Activated T-cell treated with anti-CD3 and anti-CD28 coated beads, Interleukin-2, amount 50 U/mL, for 72 hours (primary cell): Measurements from ENCODE around the gene MANBA. TPM values are rescaled to one million over a fixed set of nuclear protein-coding genes. Genes with fewer than 3 reads are reported as not detected.
"Not testable (repeated sequence)": the region's sequence is repeated elsewhere in the genome, so short reads cannot be mapped to it uniquely, and the experiment has no call there.

ENCODE experiments used
- ATAC-seq, 2 donors: fragments of 150-1000 bp; cut with Tn5 transposase; replicated peaks in 1 of 2; 2 replicates each; pipeline ENCODE4 v1.10.0; 2021; ENCODE audit warnings: moderate library complexity in 2 of 2, mild to moderate bottlenecking in 1 of 2
- DNase-seq, 2 donors: peaks; one replicate each; pipeline ENCODE4 v3.0.0; 2021 to 2022; ENCODE audit warnings: mixed read lengths in 1 of 2
- H3K27ac Mint-ChIP-seq: one replicate; pipeline ENCODE4 v1.8.0; 2022; ENCODE audit warnings: mild to moderate bottlenecking, moderate library complexity, mixed read lengths
- H3K27me3 Mint-ChIP-seq: one replicate; pipeline ENCODE4 v1.8.0; 2022; ENCODE audit warnings: low read depth, mixed read lengths
- H3K36me3 Mint-ChIP-seq, 2 donors: one replicate each; pipeline ENCODE4 v1.8.0; 2022; ENCODE audit warnings: mixed read lengths in 2 of 2, mild to moderate bottlenecking in 1 of 2; ENCODE audit not compliant: insufficient read depth in 2 of 2
- H3K4me1 Mint-ChIP-seq: one replicate; pipeline ENCODE4 v1.8.0; 2022; ENCODE audit warnings: low read depth, mixed read lengths
- H3K4me3 Mint-ChIP-seq, 2 donors: one replicate each; pipeline ENCODE4 v1.8.0; 2022; ENCODE audit warnings: mild to moderate bottlenecking in 2 of 2, mixed read lengths in 2 of 2, moderate library complexity in 2 of 2
- H3K9me3 Mint-ChIP-seq, 2 donors: one replicate each; pipeline ENCODE4 v1.8.0; 2022; ENCODE audit warnings: mixed read lengths in 2 of 2
- total RNA-seq, 2 donors: library from RNA; stranded (reverse); gene quantifications; one replicate each; pipeline ENCODE4 v1.2.3, GENCODE V29; 2022

MANBA gene
- total RNA-seq, 2 donors from 2014 or later: 14.8 to 16.8 TPM

GRCh38 chr4:102758241-102759160 is 2.3 kb downstream of the MANBA start:
- Mint-ChIP-seq H3K36me3 (peaks cover 2 to 5% of the 10 kb centered on the region in 2 donors), H3K27ac (no peak overlapping the region), H3K27me3 (no peaks in the 10 kb centered on the region), H3K4me1 (peaks cover 40% of the 10 kb centered on the region), H3K9me3 (no peaks in the 10 kb centered on the region), H3K4me3 (no peak overlapping the region)
- DNase-seq: no peak
- ATAC-seq: no peak

GRCh38 chr4:102757681-102758080 is 3.1 kb downstream of the MANBA start:
- Mint-ChIP-seq H3K9me3 (no peaks in the 10 kb centered on the region), H3K36me3 (peaks cover 2 to 5% of the 10 kb centered on the region in 2 donors), H3K4me1 (peaks cover 40% of the 10 kb centered on the region), H3K4me3 (no peak overlapping the region), H3K27me3 (no peaks in the 10 kb centered on the region), H3K27ac (no peak overlapping the region)
- DNase-seq: no peak
- ATAC-seq: no peak

GRCh38 chr4:102754044-102754443 is 6.7 kb downstream of the MANBA start:
- H3K4me1 Mint-ChIP-seq: peaks cover 18% of the 10 kb centered on the region
- H3K27ac Mint-ChIP-seq: no peak overlapping the region
- H3K36me3 Mint-ChIP-seq: peaks cover 2 to 5% of the 10 kb centered on the region in 2 donors
- DNase-seq (no peak), ATAC-seq (no peak)
- H3K4me3 Mint-ChIP-seq: no peak overlapping the region
- no peaks in the 10 kb centered on the region for H3K27me3 Mint-ChIP-seq
- no peaks in the 10 kb centered on the region for H3K9me3 Mint-ChIP-seq

- ATAC-seq (no peak), DNase-seq (no peak)
- Mint-ChIP-seq H3K36me3 (peaks cover 2 to 5% of the 10 kb centered on the region in 2 donors), H3K27ac (no peak overlapping the region), H3K4me3 (no peak overlapping the region), H3K4me1 (no peaks in the 10 kb centered on the region), H3K9me3 (no peaks in the 10 kb centered on the region), H3K27me3 (no peaks in the 10 kb centered on the region)
These were observed 8.8 kb downstream of the MANBA start for GRCh38 chr4:102751941-102752340.

GRCh38 chr4:102743352-102743751 is 17.4 kb downstream of the MANBA start:
- H3K4me3 Mint-ChIP-seq, H3K27me3 Mint-ChIP-seq, DNase-seq, ATAC-seq, H3K27ac Mint-ChIP-seq: not testable (repeated sequence)
- H3K4me1 Mint-ChIP-seq: peaks cover 18% of the 10 kb centered on the region
- H3K9me3 Mint-ChIP-seq: peaks cover 10 to 12% of the 10 kb centered on the region in 2 donors
- peaks cover 18 to 24% of the 10 kb centered on the region in 2 donors for H3K36me3 Mint-ChIP-seq

- not testable (repeated sequence) for DNase-seq, H3K27me3 Mint-ChIP-seq, ATAC-seq, H3K4me3 Mint-ChIP-seq, H3K27ac Mint-ChIP-seq
- Mint-ChIP-seq H3K4me1 (peaks cover 25% of the 10 kb centered on the region), H3K9me3 (peaks cover 10 to 12% of the 10 kb centered on the region in 2 donors), H3K36me3 (peaks cover 18 to 21% of the 10 kb centered on the region in 2 donors)
These were observed 22.0 kb downstream of the MANBA start for GRCh38 chr4:102738802-102739201.

- H3K36me3 Mint-ChIP-seq: peaks cover 9 to 16% of the 10 kb centered on the region in 2 donors
- DNase-seq (no peak), ATAC-seq (no peak)
- H3K27me3 Mint-ChIP-seq: no peaks in the 10 kb centered on the region
- no peak overlapping the region for H3K27ac Mint-ChIP-seq
- no peak overlapping the region for H3K4me3 Mint-ChIP-seq
- H3K4me1 Mint-ChIP-seq: peaks cover 18% of the 10 kb centered on the region
- H3K9me3 Mint-ChIP-seq: peaks cover 10% of the 10 kb centered on the region in 2 donors
These were observed 23.9 kb downstream of the MANBA start for GRCh38 chr4:102736636-102737549.

GRCh38 chr4:102735582-102735981 is 25.2 kb downstream of the MANBA start:
- H3K36me3 Mint-ChIP-seq: peaks cover 12 to 21% of the 10 kb centered on the region in 2 donors
- H3K9me3 Mint-ChIP-seq: peaks cover 7 to 12% of the 10 kb centered on the region in 2 donors
- H3K4me1 Mint-ChIP-seq: peaks cover 12% of the 10 kb centered on the region
- no peak overlapping the region for H3K27ac Mint-ChIP-seq
- no peak for ATAC-seq
- DNase-seq: no peak
- H3K4me3 Mint-ChIP-seq: no peak overlapping the region
- no peaks in the 10 kb centered on the region for H3K27me3 Mint-ChIP-seq

- H3K36me3 Mint-ChIP-seq: peaks cover 14 to 20% of the 10 kb centered on the region in 2 donors
- peak; percentile 6 to 17 for DNase-seq
- H3K4me1 Mint-ChIP-seq: peaks cover 12% of the 10 kb centered on the region
- H3K9me3 Mint-ChIP-seq: peaks cover 7 to 12% of the 10 kb centered on the region in 2 donors
- peak; percentile 88 to 99 for ATAC-seq
- H3K27me3 Mint-ChIP-seq: no peaks in the 10 kb centered on the region
- no peak overlapping the region for H3K27ac Mint-ChIP-seq
- H3K4me3 Mint-ChIP-seq: no peak overlapping the region
These were observed 26.0 kb downstream of the MANBA start for GRCh38 chr4:102734591-102735385.

- no peak overlapping the region for H3K4me3 Mint-ChIP-seq
- peaks cover 8% of the 10 kb centered on the region for H3K4me1 Mint-ChIP-seq
- ATAC-seq: peak in 1 of 2 donors; percentile 6
- no peak for DNase-seq
- H3K36me3 Mint-ChIP-seq: peaks cover 10 to 15% of the 10 kb centered on the region in 2 donors
- no peaks in the 10 kb centered on the region for H3K27me3 Mint-ChIP-seq
- H3K9me3 Mint-ChIP-seq: peaks cover 4 to 7% of the 10 kb centered on the region in 2 donors
- no peak overlapping the region for H3K27ac Mint-ChIP-seq
These were observed 26.7 kb downstream of the MANBA start for GRCh38 chr4:102734116-102734515.

- no peak overlapping the region for H3K4me3 Mint-ChIP-seq
- DNase-seq (no peak), ATAC-seq (no peak)
- no peaks in the 10 kb centered on the region for H3K27me3 Mint-ChIP-seq
- peaks cover 2 to 5% of the 10 kb centered on the region in 2 donors for H3K9me3 Mint-ChIP-seq
- H3K4me1 Mint-ChIP-seq: peaks cover 7% of the 10 kb centered on the region
- no peak overlapping the region for H3K27ac Mint-ChIP-seq
- H3K36me3 Mint-ChIP-seq: peaks cover 5 to 10% of the 10 kb centered on the region in 2 donors
These were observed 27.7 kb downstream of the MANBA start for GRCh38 chr4:102733084-102733483.

GRCh38 chr4:102732678-102733077 is 28.1 kb downstream of the MANBA start:
- Mint-ChIP-seq H3K4me1 (peaks cover 7% of the 10 kb centered on the region), H3K27ac (no peak overlapping the region), H3K36me3 (peaks cover 5 to 10% of the 10 kb centered on the region in 2 donors), H3K27me3 (no peaks in the 10 kb centered on the region), H3K4me3 (no peak overlapping the region), H3K9me3 (peaks cover 2 to 5% of the 10 kb centered on the region in 2 donors)
- no peak for ATAC-seq
- DNase-seq: no peak
